Left colon (tissue), 2 donors: ENCODE data around the gene DGKK. TPM values are rescaled to one million over a fixed set of nuclear protein-coding genes. Genes with fewer than 3 reads are reported as not detected.
A peak's percentile ranks its signal among the peaks of the same experiment; 100 is the strongest.
"Not testable (repeated sequence)": the region's sequence is repeated elsewhere in the genome, so short reads cannot be mapped to it uniquely, and the experiment has no call there.

ENCODE experiments used
- ATAC-seq: fragments of 200-7000 bp; cut with Tn5 transposase; one replicate; pipeline ENCODE4 v1.9.1; 2020; ENCODE audit warnings: mild to moderate bottlenecking, moderate library complexity
- DNase-seq, 2 donors: peaks; one replicate each; pipeline ENCODE4 v3.0.0-alpha.2; 2020
- intact Hi-C, 2 donors: fragments of 100-400 bp; cut with DNase I in 1 of 2; cut with micrococcal nuclease in 1 of 2; formaldehyde crosslinking; loops; one replicate each; pipeline versions ENCODE4 v1.11.2 to v1.14.0; 2022; cut with DNase I, micrococcal nuclease
- total RNA-seq, 2 donors: library from RNA; stranded (reverse); fragmentation: NEBNext Ultra II Directional; extraction: Animal tissue kit (Norgen Biotek cat#: 25700); gene quantifications; one replicate each; pipeline ENCODE4 v1.2.1, GENCODE V29; 2021
- donor health status: DM: no; HTN: no; CAD: no.
- donor health status: DM: yes; HTN: yes; CAD: no.

The DGKK gene
- total RNA-seq, 2 donors from 2014 or later, result not detected

GRCh38 chrX:50442426-50443116 is 28.1 kb downstream of the DGKK start:
- no peak for ATAC-seq
- intact Hi-C loops, result no loop called here
- DNase-seq, result no peak

- ATAC-seq (peak; percentile 52), DNase-seq (no peak)
- intact Hi-C loops, result no loop called here
Measured at GRCh38 chrX:50436797-50437196, 33.8 kb downstream of the DGKK start.

- intact Hi-C loops, result no loop called here
- ATAC-seq (no peak), DNase-seq (no peak)
Measured at GRCh38 chrX:50432829-50433289, 37.8 kb downstream of the DGKK start.

GRCh38 chrX:50431623-50432022 is 39.0 kb downstream of the DGKK start:
- no peak for DNase-seq
- no peak for ATAC-seq

GRCh38 chrX:50430917-50431575 is 39.6 kb downstream of the DGKK start:
- no peak for ATAC-seq
- no peak for DNase-seq
- intact Hi-C loops, result no loop called here

More at GRCh38 chrX:50431623-50432022, 39.0 kb downstream of the DGKK start:
- intact Hi-C loops, result no loop called here

- no peak for DNase-seq
- intact Hi-C loops, result no loop called here
- no peak for ATAC-seq
Measured at GRCh38 chrX:50428174-50428573, 42.5 kb downstream of the DGKK start.

- ATAC-seq, result no peak
- intact Hi-C loops, result no loop called here
- DNase-seq, result no peak
Measured at GRCh38 chrX:50407976-50408375, 62.6 kb downstream of the DGKK start.

GRCh38 chrX:50403903-50404302 is 66.7 kb downstream of the DGKK start:
- DNase-seq, result no peak
- intact Hi-C loops, result no loop called here
- ATAC-seq, result no peak

GRCh38 chrX:50402886-50403285 is 67.7 kb downstream of the DGKK start:
- ATAC-seq (no peak), DNase-seq (no peak)
- intact Hi-C loops, result no loop called here

- no peak for DNase-seq
- ATAC-seq, result no peak
- intact Hi-C loops, result no loop called here
Measured at GRCh38 chrX:50393902-50394301, 76.7 kb downstream of the DGKK start.

GRCh38 chrX:50386520-50386919 is 84.1 kb downstream of the DGKK start:
- intact Hi-C loops, result no loop called here
- DNase-seq (no peak), ATAC-seq (no peak)

GRCh38 chrX:50381729-50382415 is 88.8 kb downstream of the DGKK start:
- no peak for ATAC-seq
- no peak for DNase-seq
- intact Hi-C loops, result no loop called here

- ATAC-seq (peak; percentile 95), DNase-seq (peak; percentile 41 to 54)
- intact Hi-C loops, result no loop called here
Measured at GRCh38 chrX:50375481-50376267, 95.0 kb downstream of the DGKK start.

- DNase-seq (no peak), ATAC-seq (no peak)
- intact Hi-C loops, result no loop called here
Measured at GRCh38 chrX:50372966-50373365, 97.7 kb downstream of the DGKK start.

- intact Hi-C loops, result no loop called here
- DNase-seq (no peak), ATAC-seq (peak; percentile 89)
Measured at GRCh38 chrX:50343917-50344316, 126.7 kb downstream of the DGKK start.

- ATAC-seq (no peak), DNase-seq (no peak)
- intact Hi-C loops, result no loop called here
Measured at GRCh38 chrX:50333308-50333707, 137.3 kb downstream of the DGKK start.

- DNase-seq, ATAC-seq, intact Hi-C loops: not testable (repeated sequence)
Measured at GRCh38 chrX:50332668-50333067, 138.0 kb downstream of the DGKK start.

GRCh38 chrX:50327235-50327634 is 143.4 kb downstream of the DGKK start:
- DNase-seq, result no peak
- intact Hi-C loops, result no loop called here
- ATAC-seq, result no peak
